ENCODE results near the gene PAK5. TPM values are rescaled to one million over a fixed set of nuclear protein-coding genes. Genes with fewer than 3 reads are reported as not detected.

PAK5 gene
- polyA plus RNA-seq, 1 donor (not counting 4 experiments of a cell fraction or from before 2014, with no cell fraction given) = not detected

- H3K27me3 ChIP-seq (ENCODE audit: control insufficient read depth, extremely low read depth, insufficient read depth, low read length) = no peaks in the 10 kb centered on the region
- H3K36me3 ChIP-seq (ENCODE audit: control insufficient read depth in 2 of 2, extremely low read depth in 1 of 2, insufficient read depth in 2 of 2, low read length in 2 of 2) = no peaks in the 10 kb centered on the region
- H3K27ac ChIP-seq (ENCODE audit: control insufficient read depth, insufficient read depth, low read length) = no peak overlapping the region
- H3K4me1 ChIP-seq (ENCODE audit: control insufficient read depth, extremely low read depth, insufficient read depth, low read length) = no peaks in the 10 kb centered on the region
- dilution Hi-C loops (cut with MboI; ENCODE audit: extremely low pct_ligation_motif_present, low sequenced_read_pairs) = no loop called here
- no peak overlapping the region for H2AFZ ChIP-seq (ENCODE audit: control insufficient read depth, low read length)
- no peak overlapping the region for H3K4me3 ChIP-seq (ENCODE audit: control insufficient read depth in 2 of 3, extremely low read depth in 1 of 3, insufficient read depth in 2 of 3, low read depth in 1 of 3, low read length in 3 of 3)
- H3K9me1 ChIP-seq (ENCODE audit: control insufficient read depth, extremely low read depth, insufficient read depth, low read length) = no peaks in the 10 kb centered on the region
- FAIRE-seq (no peak), DNase-seq (ENCODE audit: low read depth, low spot score) (no peak)
- H4K20me1 ChIP-seq (ENCODE audit: control insufficient read depth, extremely low read depth, insufficient read depth, low read length) = no peaks in the 10 kb centered on the region
- H3K4me2 ChIP-seq (ENCODE audit: control insufficient read depth, extremely low read depth, insufficient read depth, low read depth, low read length) = no peak overlapping the region
- TF ChIP-seq EZH2 (IDR thresholded peaks at IDR 0.05; ENCODE audit: low read length) (no peak), CTCF (optimal IDR thresholded peaks at IDR 0.05 in 1 of 3, IDR thresholded peaks at IDR 0.05 in 1 of 3, conservative IDR thresholded peaks at IDR 0.05 in 1 of 3; ENCODE audit: extremely low read depth in 1 of 3, insufficient read depth in 2 of 3, low read length in 3 of 3) (no peak)
- no peaks in the 10 kb centered on the region for H3K9me3 ChIP-seq (ENCODE audit: control insufficient read depth, low read depth, low read length)
- no peaks in the 10 kb centered on the region for H3K79me2 ChIP-seq (ENCODE audit: control insufficient read depth, insufficient read depth, low read length)
- H3K9ac ChIP-seq (ENCODE audit: control insufficient read depth, extremely low read depth, insufficient read depth, low read length) = no peak overlapping the region
These were observed 230.1 kb downstream of the PAK5 start for GRCh38 chr20:9608639-9609340.

GRCh38 chr20:9602847-9603183 is 236.1 kb downstream of the PAK5 start:
- dilution Hi-C loops (cut with MboI; ENCODE audit: extremely low pct_ligation_motif_present, low sequenced_read_pairs) = no loop called here
- Histone ChIP-seq H4K20me1 (ENCODE audit: control insufficient read depth, extremely low read depth, insufficient read depth, low read length) (no peaks in the 10 kb centered on the region), H3K9me3 (ENCODE audit: control insufficient read depth, low read depth, low read length) (no peaks in the 10 kb centered on the region), H2AFZ (ENCODE audit: control insufficient read depth, low read length) (no peak overlapping the region), H3K27me3 (ENCODE audit: control insufficient read depth, extremely low read depth, insufficient read depth, low read length) (no peaks in the 10 kb centered on the region), H3K4me1 (ENCODE audit: control insufficient read depth, extremely low read depth, insufficient read depth, low read length) (no peaks in the 10 kb centered on the region), H3K36me3 (ENCODE audit: control insufficient read depth in 2 of 2, extremely low read depth in 1 of 2, insufficient read depth in 2 of 2, low read length in 2 of 2) (no peaks in the 10 kb centered on the region), H3K27ac (ENCODE audit: control insufficient read depth, insufficient read depth, low read length) (no peak overlapping the region), H3K4me2 (ENCODE audit: control insufficient read depth, extremely low read depth, insufficient read depth, low read depth, low read length) (no peak overlapping the region), H3K4me3 (ENCODE audit: control insufficient read depth in 2 of 3, extremely low read depth in 1 of 3, insufficient read depth in 2 of 3, low read depth in 1 of 3, low read length in 3 of 3) (no peak overlapping the region), H3K79me2 (ENCODE audit: control insufficient read depth, insufficient read depth, low read length) (no peaks in the 10 kb centered on the region), H3K9ac (ENCODE audit: control insufficient read depth, extremely low read depth, insufficient read depth, low read length) (no peak overlapping the region), H3K9me1 (ENCODE audit: control insufficient read depth, extremely low read depth, insufficient read depth, low read length) (no peaks in the 10 kb centered on the region)
- FAIRE-seq = no peak
- DNase-seq (ENCODE audit: low read depth, low spot score) = no peak
- TF ChIP-seq EZH2 (IDR thresholded peaks at IDR 0.05; ENCODE audit: low read length) (no peak), CTCF (optimal IDR thresholded peaks at IDR 0.05 in 1 of 3, IDR thresholded peaks at IDR 0.05 in 1 of 3, conservative IDR thresholded peaks at IDR 0.05 in 1 of 3; ENCODE audit: extremely low read depth in 1 of 3, insufficient read depth in 2 of 3, low read length in 3 of 3) (no peak)
